ENCODE measurements around the gene G6PC3. TPM values are rescaled to one million over a fixed set of nuclear protein-coding genes. Genes with fewer than 3 reads are reported as not detected.

The G6PC3 gene
- total and polyA plus RNA-seq, 12 donors = 28.9 to 114 (median 34.7) TPM

DNA sequence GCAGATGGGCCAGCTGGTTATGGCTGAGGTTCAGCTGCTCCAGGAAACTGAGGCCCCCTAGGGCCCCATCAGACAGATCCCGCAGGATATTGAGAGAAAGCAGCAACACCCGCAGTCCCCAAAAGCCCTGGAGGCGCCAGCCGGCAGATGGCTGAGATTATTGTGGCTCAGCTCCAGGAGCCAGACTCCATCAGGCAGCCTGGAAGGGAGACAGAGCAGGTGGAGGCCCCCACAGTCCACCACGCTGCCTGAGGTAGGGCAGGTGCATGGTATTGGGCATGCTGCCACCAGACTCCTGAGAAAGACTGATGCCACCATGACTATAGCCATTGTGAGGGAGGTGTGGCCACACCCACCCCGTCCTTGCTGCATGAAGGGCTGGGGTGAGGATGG lies 46.3 kb upstream of the G6PC3 start:
- no peak for DNase-seq
- Histone ChIP-seq H3K36me3 (peaks cover 0 to 60% (median 0%) of the 10 kb centered on the region in 9 donors), H3K4me3 (no peak overlapping the region), H3K9me3 (no peaks in the 10 kb centered on the region), H3K27me3 (no peaks in the 10 kb centered on the region), H3K27ac (no peak overlapping the region), H3K4me1 (no peaks in the 10 kb centered on the region)
- WGBS, 2 donors = 53 to 58% methylated on average over 6 of the region's 6 CpGs
- TF ChIP-seq, protein P1, sequence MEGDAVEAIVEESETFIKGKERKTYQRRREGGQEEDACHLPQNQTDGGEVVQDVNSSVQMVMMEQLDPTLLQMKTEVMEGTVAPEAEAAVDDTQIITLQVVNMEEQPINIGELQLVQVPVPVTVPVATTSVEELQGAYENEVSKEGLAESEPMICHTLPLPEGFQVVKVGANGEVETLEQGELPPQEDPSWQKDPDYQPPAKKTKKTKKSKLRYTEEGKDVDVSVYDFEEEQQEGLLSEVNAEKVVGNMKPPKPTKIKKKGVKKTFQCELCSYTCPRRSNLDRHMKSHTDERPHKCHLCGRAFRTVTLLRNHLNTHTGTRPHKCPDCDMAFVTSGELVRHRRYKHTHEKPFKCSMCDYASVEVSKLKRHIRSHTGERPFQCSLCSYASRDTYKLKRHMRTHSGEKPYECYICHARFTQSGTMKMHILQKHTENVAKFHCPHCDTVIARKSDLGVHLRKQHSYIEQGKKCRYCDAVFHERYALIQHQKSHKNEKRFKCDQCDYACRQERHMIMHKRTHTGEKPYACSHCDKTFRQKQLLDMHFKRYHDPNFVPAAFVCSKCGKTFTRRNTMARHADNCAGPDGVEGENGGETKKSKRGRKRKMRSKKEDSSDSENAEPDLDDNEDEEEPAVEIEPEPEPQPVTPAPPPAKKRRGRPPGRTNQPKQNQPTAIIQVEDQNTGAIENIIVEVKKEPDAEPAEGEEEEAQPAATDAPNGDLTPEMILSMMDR (IDR thresholded peaks at IDR 0.05) = no peak
- intact Hi-C loops (cut with DNase I) = no loop called here
- ATAC-seq = peak in 3 of 8 donors; percentile 6 to 60 (median 8)

DNA sequence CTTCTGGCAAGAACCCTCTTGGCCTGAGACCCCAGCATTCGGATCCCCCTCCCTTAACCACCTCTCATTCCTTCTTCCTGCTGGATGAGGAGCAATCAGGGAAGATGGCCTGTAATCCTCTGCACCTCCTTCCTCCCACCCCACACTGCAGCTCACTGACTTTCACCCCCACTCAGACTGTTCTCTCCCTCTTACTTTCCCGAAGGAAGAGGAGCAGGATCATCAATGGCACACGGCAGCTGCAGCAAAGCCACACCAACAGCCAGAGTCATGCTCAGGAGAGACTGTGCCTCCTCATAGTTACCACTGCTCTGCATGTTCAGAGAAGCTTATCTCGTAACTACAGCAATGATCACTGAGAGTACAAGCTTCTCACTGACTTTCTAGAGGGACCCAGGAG lies 45.7 kb upstream of the G6PC3 start:
- no peaks in the 10 kb centered on the region for H3K27me3 ChIP-seq
- intact Hi-C loops (cut with DNase I) = no loop called here
- peaks cover 0 to 61% (median 0%) of the 10 kb centered on the region in 9 donors for H3K36me3 ChIP-seq
- H3K4me1 ChIP-seq = no peaks in the 10 kb centered on the region
- no peak overlapping the region for H3K4me3 ChIP-seq
- no peaks in the 10 kb centered on the region for H3K9me3 ChIP-seq
- WGBS, 2 donors = 82 to 86% methylated on average over 4 of the region's 4 CpGs
- ATAC-seq (no peak), DNase-seq (no peak)
- no peak overlapping the region for H3K27ac ChIP-seq
- TF ChIP-seq, protein P1 (IDR thresholded peaks at IDR 0.05) = no peak

DNA sequence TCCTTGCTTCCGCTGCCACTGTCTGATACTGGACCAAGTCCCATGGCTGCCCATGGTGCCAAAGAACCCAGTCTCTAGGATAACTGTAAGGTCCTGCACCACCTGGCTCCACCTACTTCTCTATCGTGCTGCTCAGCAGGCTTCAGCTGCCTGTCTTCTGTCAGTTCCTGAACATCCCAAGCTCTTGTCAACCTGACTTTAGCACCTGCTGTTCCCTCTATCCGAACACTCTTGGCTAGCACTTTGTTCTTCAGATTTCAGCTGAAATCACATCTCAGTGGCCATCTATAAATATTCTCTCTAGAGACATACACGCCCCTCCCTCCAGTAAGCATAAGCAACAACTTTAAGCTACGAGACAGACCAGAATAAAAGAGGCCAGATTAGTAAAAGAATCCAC lies 40.8 kb upstream of the G6PC3 start:
- no peaks in the 10 kb centered on the region for H3K27me3 ChIP-seq
- peaks cover 0 to 67% (median 12%) of the 10 kb centered on the region in 9 donors for H3K36me3 ChIP-seq
- H3K4me1 ChIP-seq = peaks cover 0 to 8% (median 0%) of the 10 kb centered on the region in 9 donors
- ATAC-seq (no peak), DNase-seq (no peak)
- 79% methylated on average over 5 of the region's 5 CpGs for WGBS, 2 donors
- no peak overlapping the region for H3K4me3 ChIP-seq
- no peaks in the 10 kb centered on the region for H3K9me3 ChIP-seq
- TF ChIP-seq, protein P1 (IDR thresholded peaks at IDR 0.05) = no peak
- intact Hi-C loops (cut with DNase I) = no loop called here
- no peak overlapping the region for H3K27ac ChIP-seq

DNA sequence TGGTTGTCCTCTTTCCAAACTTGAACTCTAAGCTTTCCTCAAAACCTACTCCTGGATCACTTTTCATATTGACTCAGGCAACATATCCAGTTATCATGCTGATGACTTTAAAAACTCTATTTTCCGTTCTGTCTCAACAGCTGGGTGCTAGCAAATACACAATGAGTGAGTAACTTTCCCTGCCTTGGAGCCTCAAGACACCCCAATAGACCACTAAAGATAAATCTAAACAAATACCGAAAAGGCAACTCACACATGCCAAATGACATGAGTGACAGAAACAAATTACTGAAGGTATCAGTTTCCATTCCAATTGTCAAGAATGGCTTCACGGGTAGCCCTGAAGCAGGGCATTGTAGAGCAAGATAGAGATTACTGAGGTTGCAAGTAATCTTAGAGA lies 40.1 kb upstream of the G6PC3 start:
- intact Hi-C loops (cut with DNase I) = no loop called here
- H3K27me3 ChIP-seq = no peaks in the 10 kb centered on the region
- H3K27ac ChIP-seq = no peak overlapping the region
- ATAC-seq (no peak), DNase-seq (no peak)
- no peaks in the 10 kb centered on the region for H3K9me3 ChIP-seq
- H3K4me1 ChIP-seq = peaks cover 0 to 8% (median 0%) of the 10 kb centered on the region in 9 donors
- TF ChIP-seq, protein P1 (IDR thresholded peaks at IDR 0.05) = no peak
- 90 to 93% methylated on average over 3 of the region's 3 CpGs for WGBS, 2 donors
- H3K36me3 ChIP-seq = peaks cover 0 to 67% (median 12%) of the 10 kb centered on the region in 9 donors
- H3K4me3 ChIP-seq = no peak overlapping the region

Measured in heart right ventricle (tissue), 16 donors.